Retinal pigment epithelial cell (primary cell): Measurements from ENCODE around the gene CCDC78.

Source experiments
- DNase-seq: peaks from one replicate; pipeline ENCODE4 v3.0.0-alpha.2; 2010; ENCODE audit warnings: low read depth
- H3K4me3 ChIP-seq: 2 replicates; pipeline ENCODE4 v1.5.1; 2011; ENCODE audit warnings: mild to moderate bottlenecking, low read length, control low read depth, moderate library complexity
- CTCF ChIP-seq: conservative IDR thresholded peaks from 2 replicates; pipeline ENCODE4 v1.5.1; 2011; ENCODE audit warnings: low read depth, low read length, control low read depth, inconsistent platforms

CCDC78 gene

GRCh38 chr16:769184-769784, 43.0 kb upstream of the CCDC78 start:
- no peak overlapping the region for H3K4me3 ChIP-seq
- no peak for DNase-seq
- TF ChIP-seq CTCF = no peak

GRCh38 chr16:768428-768827, 42.2 kb upstream of the CCDC78 start:
- no peak for DNase-seq
- TF ChIP-seq CTCF = no peak
- no peak overlapping the region for H3K4me3 ChIP-seq

GRCh38 chr16:767743-768235, 41.5 kb upstream of the CCDC78 start:
- TF ChIP-seq CTCF = no peak
- DNase-seq = no peak
- H3K4me3 ChIP-seq = no peak overlapping the region

GRCh38 chr16:766820-767640, 40.8 kb upstream of the CCDC78 start:
- H3K4me3 ChIP-seq = no peak overlapping the region
- no peak for TF ChIP-seq CTCF
- no peak for DNase-seq

GRCh38 chr16:766008-766819, 40.0 kb upstream of the CCDC78 start:
- no peak for DNase-seq
- H3K4me3 ChIP-seq = no peak overlapping the region
- TF ChIP-seq CTCF = no peak

- no peak for TF ChIP-seq CTCF
- H3K4me3 ChIP-seq = no peak overlapping the region
Observed at GRCh38 chr16:765488-765865, 39.2 kb upstream of the CCDC78 start.

More at GRCh38 chr16:765488-765865, 39.2 kb upstream of the CCDC78 start:
- DNase-seq = no peak
